ENCODE results near the gene SURF2. TPM values are rescaled to one million over a fixed set of nuclear protein-coding genes. Genes with fewer than 3 reads are reported as not detected.
A peak's percentile ranks its signal among the peaks of the same experiment; 100 is the strongest.

Gene SURF2
- total RNA-seq, 1 donor, result 12.5 TPM

GRCh38 chr9:133344979-133345378, 11.4 kb upstream of the SURF2 start:
- H3K4me3 ChIP-seq (ENCODE audit: low read depth, low read length), result no peak overlapping the region
- TF ChIP-seq CTCF (IDR thresholded peaks at IDR 0.05; ENCODE audit: insufficient read depth, low read length), result no peak
- no peak for DNase-seq (ENCODE audit: low read depth)

- no peak for DNase-seq (ENCODE audit: low read depth)
- no peak for TF ChIP-seq CTCF (IDR thresholded peaks at IDR 0.05; ENCODE audit: insufficient read depth, low read length)
- no peak overlapping the region for H3K4me3 ChIP-seq (ENCODE audit: low read depth, low read length)
Observed at GRCh38 chr9:133345596-133345995, 10.8 kb upstream of the SURF2 start.

- no peak for DNase-seq (ENCODE audit: low read depth)
- TF ChIP-seq CTCF (IDR thresholded peaks at IDR 0.05; ENCODE audit: insufficient read depth, low read length), result no peak
- H3K4me3 ChIP-seq (ENCODE audit: low read depth, low read length), result peak overlapping the region; percentile 97
Observed at GRCh38 chr9:133346021-133346785, 10.1 kb upstream of the SURF2 start.

GRCh38 chr9:133347515-133347984, 8.8 kb upstream of the SURF2 start:
- peak; percentile 10 for TF ChIP-seq CTCF (IDR thresholded peaks at IDR 0.05; ENCODE audit: insufficient read depth, low read length)
- peak; percentile 25 for DNase-seq (ENCODE audit: low read depth)
- peak overlapping the region; percentile 97 for H3K4me3 ChIP-seq (ENCODE audit: low read depth, low read length)

GRCh38 chr9:133347985-133348717, 8.2 kb upstream of the SURF2 start, which contains the start of the genes MED22 and RPL7A:
Gene MED22, minus strand, starts transcription at chr9:133348131. Its CDS starts 1,469 bp downstream, at chr9:133346662.
Gene RPL7A, plus strand, starts transcription at chr9:133348218. Its CDS starts 26 bp downstream, at chr9:133348244.
- DNase-seq (ENCODE audit: low read depth), result peak; percentile 98
- TF ChIP-seq CTCF (IDR thresholded peaks at IDR 0.05; ENCODE audit: insufficient read depth, low read length), result no peak
- peak within 1 kb of the TSS; percentile 97 for H3K4me3 ChIP-seq (ENCODE audit: low read depth, low read length)

- no peak for TF ChIP-seq CTCF (IDR thresholded peaks at IDR 0.05; ENCODE audit: insufficient read depth, low read length)
- peak overlapping the region; percentile 97 for H3K4me3 ChIP-seq (ENCODE audit: low read depth, low read length)
- DNase-seq (ENCODE audit: low read depth), result no peak
Observed at GRCh38 chr9:133348718-133349573, 7.4 kb upstream of the SURF2 start.
